K562 (cell line): ENCODE data around the gene RSRC1. TPM values are rescaled to one million over a fixed set of nuclear protein-coding genes. Genes with fewer than 3 reads are reported as not detected.

Experiments
- ATAC-seq: fragments of 200-7000 bp; cut with Tn5 transposase; 3 replicates; pipeline ENCODE4 v1.9.1; 2020; ENCODE audit warnings: moderate library complexity
- BruUV-seq: library from RNA; stranded (reverse); fragments of 400-500 nt; replicated peaks from 2 replicates; lab custom pipeline; 2021; lab: Mats Ljungman, UMichigan
- CTCF ChIA-PET: fragments of 300-600 bp; formaldehyde crosslinking; extraction: SDS; loops from one replicate; lab custom pipeline; 2021; ENCODE audit warnings: low intra/inter-chr PET ratio; lab: Yijun Ruan, JAX
- POLR2A ChIA-PET: fragments of 300-600, 350-650 bp; sonication (Branson Sonifier 250); formaldehyde crosslinking; extraction: SDS; loops from one replicate; lab custom pipeline; 2021; ENCODE audit warnings: antibody characterized with exemption, inconsistent platforms; lab: Yijun Ruan, JAX
- DNase-seq, 4 experiments: peaks; one replicate each; pipeline versions ENCODE4 v3.0.0 to v3.0.0-alpha.2; 2011 to 2018; ENCODE audit warnings: low spot score in 3 of 4, mixed read lengths in 3 of 4; ENCODE audit errors: extremely low read depth in 1 of 4
- FAIRE-seq: peaks from 2 replicates; lab custom pipeline; 2011; peaks lifted over from hg19 to GRCh38; lab: Jason Lieb, UNC
- H2AFZ ChIP-seq: 2 replicates; pipeline ENCODE4 v1.6.0; 2011; ENCODE audit warnings: low read depth, low read length, control low read depth, inconsistent platforms
- H3K27ac ChIP-seq: fragments of 200-600 bp; 3 replicates; pipeline ENCODE4 v1.8.0; 2011; ENCODE audit warnings: low read depth, mild to moderate bottlenecking, control low read depth, inconsistent platforms, low read length, moderate library complexity, mixed read lengths; ENCODE audit errors: extremely low read depth
- H3K27me3 ChIP-seq, 2 experiments: fragments of 300-600 bp in 1 of 2; 2 replicates in 1 of 2; 3 replicates in 1 of 2; pipeline versions ENCODE4 v1.6.0 to v1.8.0; 2011; ENCODE audit warnings: inconsistent platforms in 2 of 2, low read length in 2 of 2, mild to moderate bottlenecking in 1 of 2, mixed read lengths in 1 of 2, moderate library complexity in 1 of 2; ENCODE audit not compliant: control insufficient read depth in 2 of 2, insufficient read depth in 2 of 2
- H3K36me3 ChIP-seq: fragments of 300-600 bp; 3 replicates; pipeline ENCODE4 v1.8.0; 2011; ENCODE audit warnings: mild to moderate bottlenecking, low read length, inconsistent platforms; ENCODE audit not compliant: control insufficient read depth, insufficient read depth
- H3K4me1 ChIP-seq, 2 experiments: fragments of 200-600 bp in 1 of 2; replicated peaks in 1 of 2; 2 replicates in 1 of 2; 3 replicates in 1 of 2; pipeline versions ENCODE4 v1.5.1 to v1.8.0; 2011; ENCODE audit warnings: inconsistent platforms in 2 of 2, low read length in 2 of 2, mild to moderate bottlenecking in 1 of 2, mixed read lengths in 1 of 2, moderate library complexity in 1 of 2; ENCODE audit not compliant: control insufficient read depth in 2 of 2, insufficient read depth in 2 of 2
- H3K4me2 ChIP-seq: 2 replicates; pipeline ENCODE4 v1.6.1; 2011; ENCODE audit warnings: low read length, control low read depth, inconsistent platforms, mixed read lengths; ENCODE audit not compliant: insufficient read depth
- H3K4me3 ChIP-seq: fragments of 200-600 bp; sonication (generic), shearing (Covaris generic); 2 replicates; pipeline ENCODE4 v1.5.1; 2016; ENCODE audit warnings: control low read depth, inconsistent platforms
- H3K79me2 ChIP-seq: fragments of 200-600 bp; 3 replicates; pipeline ENCODE4 v1.8.0; 2011; ENCODE audit warnings: low read length, inconsistent platforms; ENCODE audit not compliant: control insufficient read depth, insufficient read depth
- H3K9ac ChIP-seq, 2 experiments: 2 replicates each; pipeline versions ENCODE4 v1.6.0 to v1.6.1; 2011; ENCODE audit warnings: low read depth in 2 of 2, low read length in 2 of 2, control low read depth in 1 of 2, inconsistent platforms in 1 of 2, mild to moderate bottlenecking in 1 of 2, mixed read lengths in 1 of 2; ENCODE audit not compliant: insufficient read depth in 1 of 2
- H3K9me1 ChIP-seq: one replicate; pipeline ENCODE4 v1.6.0; 2011; ENCODE audit warnings: inconsistent platforms, mild to moderate bottlenecking, low read length, moderate library complexity; ENCODE audit not compliant: control insufficient read depth, insufficient read depth
- H3K9me3 ChIP-seq: replicated peaks from 2 replicates; pipeline ENCODE4 v1.5.1; 2011; ENCODE audit warnings: low read depth, low read length, inconsistent platforms; ENCODE audit not compliant: control insufficient read depth, insufficient read depth
- H4K20me1 ChIP-seq: replicated peaks from 2 replicates; pipeline ENCODE4 v1.6.1; 2011; ENCODE audit warnings: low read length, inconsistent platforms, mixed read lengths; ENCODE audit not compliant: control insufficient read depth, insufficient read depth
- FOS ChIP-seq: IDR thresholded peaks from 3 replicates; pipeline ENCODE4 v1.6.1; 2011; ENCODE audit not compliant: insufficient read length; ENCODE audit errors: extremely low read depth
- FOXM1 ChIP-seq, 2 experiments: fragments of 450-650 bp in 1 of 2; sonication (generic) in 1 of 2; formaldehyde crosslinking in 1 of 2; IDR thresholded peaks; 2 replicates each; pipeline versions ENCODE4 v1.6.1 to v1.9.0; 2017 to 2022; ENCODE audit warnings: low read depth in 2 of 2, mild to moderate bottlenecking in 2 of 2, missing genetic modification reagents in 1 of 2, moderate library complexity in 1 of 2
- POLR2B ChIP-seq: fragments of 450-650 bp; IDR thresholded peaks from 2 replicates; pipeline ENCODE4 v1.6.1; 2018; ENCODE audit warnings: low read depth; ENCODE audit not compliant: partially characterized antibody
- POLR3A ChIP-seq: IDR thresholded peaks from 2 replicates; pipeline ENCODE4 v1.6.1; 2011; ENCODE audit warnings: borderline replicate concordance, mild to moderate bottlenecking, moderate library complexity; ENCODE audit not compliant: insufficient read length, insufficient read depth; ENCODE audit errors: extremely low read depth
- ZNF507 ChIP-seq: conservative IDR thresholded peaks from 2 replicates; pipeline ENCODE4 v1.6.1; 2017; ENCODE audit warnings: missing genetic modification characterization, missing compliant biosample characterization
- ZNF79 ChIP-seq: fragments of 250-450 bp; sonication (Bioruptor Pico); IDR thresholded peaks from 2 replicates; pipeline ENCODE4 v1.4.0; 2020; ENCODE audit warnings: low read depth, mild to moderate bottlenecking, moderate library complexity
- WGBS: fragments of 100-300 bp; shearing (Covaris generic); methylation state at CpG from one replicate; pipeline ENCODE4 v1.1.6; 2016; ENCODE audit warnings: low coverage, mixed read lengths; ENCODE audit not compliant: insufficient coverage; ENCODE audit errors: missing lambda C conversion rate; 5-methylcytosine and 5-hydroxymethylcytosine counted together
- in situ Hi-C: fragments of 300-500 bp; cut with MboI; formaldehyde crosslinking; loops from 4 replicates; pipeline ENCODE4 v1.15.0; 2018; ENCODE audit warnings: inconsistent platforms, mixed read lengths
- intact Hi-C: fragments of 100-400 bp; cut with micrococcal nuclease; formaldehyde crosslinking; loops from 2 replicates; pipeline ENCODE4 v1.14.2; 2022
- polyA plus RNA-seq, 8 experiments: library from polyadenylated mRNA; depleted of rRNA in 4 of 8; stranded (reverse) in 5 of 8; unstranded in 3 of 8; fragments of >200 nt; fragmentation: Nextera tagmentation in 2 of 8; fragmentation: Illumina TruSeq in 1 of 8; extraction: Ambion mirVana in 2 of 8; extraction: Trizol in 1 of 8; gene quantifications; 2 replicates each; pipeline versions ENCODE4 v1.2.1 to v1.2.3, GENCODE V29; 2011 to 2014; ENCODE audit warnings: inconsistent platforms in 1 of 8, missing spikeins in 1 of 8
- total RNA-seq, 7 experiments: library from RNA; depleted of rRNA in 6 of 7; stranded (reverse); fragments of >200 nt in 6 of 7; fragmentation: Illumina TruSeq in 2 of 7; extraction: Trizol in 2 of 7; gene quantifications; 2 replicates each; pipeline versions ENCODE4 v1.2.1 to v1.2.3, GENCODE V29; 2011 to 2021; ENCODE audit warnings: low replicate concordance in 1 of 7
- TF ChIP-seq, protein P1 (sequence below): fragments of 450-650 bp; IDR thresholded peaks from 2 replicates; pipeline ENCODE4 v1.6.1; 2016

Gene RSRC1
- total and polyA plus RNA-seq, 9 of the 15 experiments (the other 6 are each of a cell fraction or from before 2014, with no cell fraction given), result 19.3 to 128 (median 75.5) TPM

DNA sequence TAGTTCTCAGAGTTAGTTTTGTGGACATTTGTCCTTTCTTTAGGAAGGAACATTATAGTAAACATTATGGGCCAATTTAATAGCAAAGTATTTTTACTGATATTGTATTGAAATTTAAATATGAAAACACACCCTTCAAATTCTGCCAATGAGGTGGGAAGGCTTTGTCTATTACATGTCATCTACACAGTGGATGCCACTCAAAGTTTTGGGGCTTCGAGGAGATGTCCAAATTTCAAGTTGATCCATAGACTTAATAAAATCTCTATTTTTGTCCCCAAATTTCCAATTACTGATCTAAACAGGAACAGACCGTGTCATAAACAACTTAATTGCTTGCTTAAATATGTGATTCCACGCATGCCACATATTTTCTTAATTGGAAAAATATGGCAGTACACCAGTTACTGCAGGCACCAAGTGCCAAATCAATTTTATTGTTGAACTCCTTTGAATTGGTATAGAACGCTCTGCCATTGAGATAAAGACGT, 5.4 kb upstream of the RSRC1 start:
- peaks cover 6 to 28% of the 10 kb centered on the region in 2 experiments; a peak in 4 of 5 replicates for H3K4me1 ChIP-seq
- intact Hi-C loops, result no loop called here
- no peak for TF ChIP-seq POLR3A
- TF ChIP-seq ZNF79 (CRISPR knock-in tag), result no peak
- TF ChIP-seq, protein P1, sequence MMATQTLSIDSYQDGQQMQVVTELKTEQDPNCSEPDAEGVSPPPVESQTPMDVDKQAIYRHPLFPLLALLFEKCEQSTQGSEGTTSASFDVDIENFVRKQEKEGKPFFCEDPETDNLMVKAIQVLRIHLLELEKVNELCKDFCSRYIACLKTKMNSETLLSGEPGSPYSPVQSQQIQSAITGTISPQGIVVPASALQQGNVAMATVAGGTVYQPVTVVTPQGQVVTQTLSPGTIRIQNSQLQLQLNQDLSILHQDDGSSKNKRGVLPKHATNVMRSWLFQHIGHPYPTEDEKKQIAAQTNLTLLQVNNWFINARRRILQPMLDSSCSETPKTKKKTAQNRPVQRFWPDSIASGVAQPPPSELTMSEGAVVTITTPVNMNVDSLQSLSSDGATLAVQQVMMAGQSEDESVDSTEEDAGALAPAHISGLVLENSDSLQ, result no peak
- TF ChIP-seq ZNF507 (tag), result no peak
- TF ChIP-seq FOS, result no peak
- no peak for TF ChIP-seq FOXM1 (IDR thresholded peaks at IDR 0.05; ENCODE audit: low read depth)
- no peak for TF ChIP-seq FOXM1 (CRISPR knock-in tag; IDR thresholded peaks at IDR 0.05; ENCODE audit: low read depth)
- TF ChIP-seq POLR2B, result no peak
- FAIRE-seq (no peak), ATAC-seq (no peak), DNase-seq (no peak)
- peak overlapping the region; percentile 93 for H2AFZ ChIP-seq
- H3K4me3 ChIP-seq, result no peak overlapping the region; the same call in 1 of the 2 replicates
- POLR2A ChIA-PET, result interaction anchor here (0.5 to 1.9 kb wide), 4 partner anchors 14 to 673 kb away, joined by 3 to 5 read pairs (median 3); no protein-coding TSS in a partner anchor
- peaks cover 26% of the 10 kb centered on the region; the same call in 2 of the 3 replicates for H3K36me3 ChIP-seq
- no peaks in the 10 kb centered on the region for H3K27me3 ChIP-seq
- no peaks in the 10 kb centered on the region for H3K9me1 ChIP-seq
- no peaks in the 10 kb centered on the region; the same call in 1 of the 2 replicates for H3K9me3 ChIP-seq
- peak overlapping the region; percentile 83 for H3K4me2 ChIP-seq
- in situ Hi-C loops, result no loop called here
- 69% methylated on average over 5 of the region's 5 CpGs for WGBS
- peaks cover 10% of the 10 kb centered on the region; the same call in 2 of the 3 replicates for H3K79me2 ChIP-seq
- no peaks in the 10 kb centered on the region for H4K20me1 ChIP-seq
- H3K9ac ChIP-seq, result no peak overlapping the region; a peak in 1 of 4 replicates
- CTCF ChIA-PET, result no interaction called here
- BruUV-seq, result TSS peak; percentile 37
- peak overlapping the region; percentile 27; the same call in 1 of the 3 replicates for H3K27ac ChIP-seq
